Measurements from ENCODE around the gene REEP1.

GRCh38 chr2:86256982-86257381 lies 80.4 kb downstream of the REEP1 start:
- no peak for TF ChIP-seq CTCF (IDR thresholded peaks at IDR 0.05)
- no peak for TF ChIP-seq POLR2AphosphoS5 (IDR thresholded peaks at IDR 0.05; ENCODE audit: low read depth, low read length)

All from Panc1 (cell line).